ENCODE data around the gene CATSPERE. TPM values are rescaled to one million over a fixed set of nuclear protein-coding genes. Genes with fewer than 3 reads are reported as not detected.

The CATSPERE gene
- total RNA-seq, 2 experiments from 2014 or later = 1.1 to 1.6 TPM

DNA sequence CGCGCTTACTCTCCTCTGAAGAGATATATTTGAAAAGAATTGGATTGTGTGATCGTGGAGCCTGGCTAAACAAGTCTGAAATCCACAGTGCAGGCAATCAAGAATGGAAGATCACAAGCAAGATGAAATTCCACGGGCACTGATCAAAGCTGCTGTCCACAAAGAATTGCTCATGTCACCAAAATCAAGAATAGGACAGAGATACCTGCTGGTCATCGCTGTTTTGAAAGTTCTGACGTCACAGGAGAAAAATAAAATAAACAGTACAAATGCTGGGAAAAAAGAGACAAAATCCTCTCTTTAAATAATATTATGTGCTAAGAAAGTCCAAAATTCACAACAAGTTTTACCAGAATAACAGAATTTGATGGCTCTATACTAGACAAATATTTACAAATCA is 179.8 kb downstream of the CATSPERE start:
- Mint-ChIP-seq H3K27me3 (peaks cover 4% of the 10 kb centered on the region), H3K36me3 (no peaks in the 10 kb centered on the region), H3K4me3 (no peak overlapping the region), H3K27ac (no peak overlapping the region), H3K9me3 (no peaks in the 10 kb centered on the region), H3K4me1 (no peaks in the 10 kb centered on the region)
- POLR2A ChIA-PET = no interaction called here
- DNase-seq = no peak
- no peak for ATAC-seq (ENCODE audit: low read depth)

DNA sequence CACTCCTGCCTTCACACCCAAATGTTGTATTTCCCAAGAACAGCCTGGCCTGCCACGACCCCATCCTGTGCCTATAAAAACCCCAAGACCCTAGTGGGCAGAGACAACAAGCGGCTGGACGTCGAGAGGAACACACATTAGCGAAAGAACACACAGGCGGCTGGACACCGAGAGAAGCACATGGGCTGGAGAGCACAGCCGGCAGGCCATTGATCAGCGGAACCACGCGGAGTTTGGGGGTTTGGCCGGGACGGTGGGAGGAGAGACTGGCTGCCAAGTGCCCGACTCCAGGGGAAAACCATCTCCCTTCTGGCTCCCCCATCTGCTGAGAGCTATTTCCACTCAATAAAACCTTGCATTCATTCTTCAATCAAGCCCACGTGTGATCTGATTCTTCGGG is 181.5 kb downstream of the CATSPERE start:
- H3K36me3 Mint-ChIP-seq = no peaks in the 10 kb centered on the region
- H3K4me3 Mint-ChIP-seq = no peak overlapping the region
- ATAC-seq (ENCODE audit: low read depth) = no peak
- H3K27ac Mint-ChIP-seq = no peak overlapping the region
- peaks cover 4% of the 10 kb centered on the region for H3K27me3 Mint-ChIP-seq
- POLR2A ChIA-PET = no interaction called here
- DNase-seq = no peak
- H3K4me1 Mint-ChIP-seq = no peaks in the 10 kb centered on the region
- no peaks in the 10 kb centered on the region for H3K9me3 Mint-ChIP-seq

DNA sequence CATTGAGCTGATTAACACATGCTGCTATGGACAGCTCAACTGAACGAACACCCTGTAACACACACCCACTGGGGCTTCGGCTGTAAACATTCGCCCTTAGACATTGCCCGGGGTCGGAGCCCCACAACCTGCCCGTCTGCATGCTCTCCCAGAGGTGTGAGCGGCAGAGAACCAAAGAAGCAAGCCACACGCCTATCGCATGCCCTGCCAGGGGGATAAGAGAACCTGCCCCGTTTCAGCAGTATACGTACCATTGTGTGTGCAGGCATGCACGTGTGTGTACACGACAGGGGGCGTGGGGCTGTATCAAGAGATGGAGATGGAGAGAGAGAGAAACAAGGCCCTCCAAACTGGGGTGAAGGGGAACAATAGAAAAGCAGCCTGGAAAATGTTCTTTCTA is 181.9 kb downstream of the CATSPERE start:
- Mint-ChIP-seq H3K4me1 (no peaks in the 10 kb centered on the region), H3K27me3 (peaks cover 4% of the 10 kb centered on the region), H3K9me3 (no peaks in the 10 kb centered on the region), H3K36me3 (no peaks in the 10 kb centered on the region), H3K27ac (no peak overlapping the region), H3K4me3 (no peak overlapping the region)
- POLR2A ChIA-PET = no interaction called here
- ATAC-seq (ENCODE audit: low read depth) = no peak
- no peak for DNase-seq

DNA sequence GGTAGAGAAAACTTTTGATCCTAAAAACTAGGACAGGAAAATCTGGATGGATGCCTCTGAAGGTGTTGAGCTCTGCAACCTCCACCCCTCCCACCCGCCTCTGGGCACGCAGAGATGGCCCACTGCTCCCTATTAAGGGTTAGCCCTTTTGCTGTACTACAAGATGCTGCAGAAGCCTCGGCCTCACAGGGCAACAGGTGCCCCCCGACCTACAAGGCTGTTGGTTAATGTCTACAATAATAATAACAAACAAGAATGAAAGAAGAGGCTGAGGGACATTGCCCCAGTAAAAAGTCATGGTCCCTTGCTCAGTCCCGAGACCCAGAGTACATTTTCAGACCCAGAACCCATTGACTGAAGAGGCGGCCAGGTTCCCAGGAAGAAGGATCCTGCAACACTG is 184.3 kb downstream of the CATSPERE start:
- DNase-seq (no peak), ATAC-seq (ENCODE audit: low read depth) (no peak)
- Mint-ChIP-seq H3K4me1 (peaks cover 2% of the 10 kb centered on the region), H3K36me3 (no peaks in the 10 kb centered on the region), H3K27ac (no peak overlapping the region), H3K9me3 (no peaks in the 10 kb centered on the region), H3K4me3 (no peak overlapping the region), H3K27me3 (peaks cover 4% of the 10 kb centered on the region)
- POLR2A ChIA-PET = no interaction called here

DNA sequence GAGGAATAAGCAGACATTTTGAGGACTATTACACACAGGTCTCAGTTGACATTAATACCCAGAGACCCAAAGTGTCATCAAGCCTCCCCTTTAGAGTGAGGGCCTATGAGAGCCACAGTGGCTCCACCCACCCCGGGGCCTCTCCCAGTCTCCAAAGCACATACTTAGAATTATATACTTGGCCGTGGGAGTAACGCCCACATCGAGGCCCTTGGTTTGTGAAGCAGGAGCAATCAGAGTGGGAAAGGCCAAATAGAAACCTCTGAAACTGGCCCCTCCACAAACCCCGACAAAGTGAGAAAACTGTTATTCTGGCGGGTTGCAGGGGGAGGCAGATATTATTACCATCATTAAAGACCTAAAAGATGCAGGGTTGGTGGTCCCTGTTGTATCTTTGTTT is 184.8 kb downstream of the CATSPERE start:
- peaks cover 5% of the 10 kb centered on the region for H3K4me1 Mint-ChIP-seq
- POLR2A ChIA-PET = no interaction called here

DNA sequence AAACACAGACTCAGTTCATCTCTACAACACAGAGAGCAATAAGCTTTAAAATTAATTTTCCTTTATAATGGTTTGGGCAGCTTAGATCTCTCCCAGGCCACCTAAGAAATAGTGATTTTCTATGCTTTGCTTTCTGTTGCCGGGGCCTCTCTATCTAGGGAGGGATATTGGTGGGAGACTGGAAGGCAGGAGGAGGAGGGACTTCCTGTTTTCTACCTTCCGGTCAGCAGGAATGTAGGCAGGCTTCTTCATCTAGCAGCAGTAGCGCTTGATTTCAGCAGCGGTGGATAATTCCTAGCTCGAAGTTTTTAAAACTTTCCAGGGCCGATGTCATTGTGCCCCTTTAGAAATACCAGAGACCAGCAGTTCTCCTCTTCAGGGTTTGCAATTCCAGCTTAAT is 186.7 kb downstream of the CATSPERE start:
- no peak overlapping the region for H3K4me3 Mint-ChIP-seq
- H3K36me3 Mint-ChIP-seq = peaks cover 2% of the 10 kb centered on the region
- DNase-seq (no peak), ATAC-seq (ENCODE audit: low read depth) (no peak)
- H3K27me3 Mint-ChIP-seq = no peaks in the 10 kb centered on the region
- no peak overlapping the region for H3K27ac Mint-ChIP-seq
- peaks cover 14% of the 10 kb centered on the region for H3K4me1 Mint-ChIP-seq
- POLR2A ChIA-PET = no interaction called here
- H3K9me3 Mint-ChIP-seq = no peaks in the 10 kb centered on the region

More for the DNA sequence above, 184.8 kb downstream of the CATSPERE start:
- Mint-ChIP-seq H3K4me3 (no peak overlapping the region), H3K36me3 (no peaks in the 10 kb centered on the region), H3K27me3 (peaks cover 4% of the 10 kb centered on the region), H3K9me3 (no peaks in the 10 kb centered on the region), H3K27ac (no peak overlapping the region)
- ATAC-seq (ENCODE audit: low read depth) (no peak), DNase-seq (no peak)

DNA sequence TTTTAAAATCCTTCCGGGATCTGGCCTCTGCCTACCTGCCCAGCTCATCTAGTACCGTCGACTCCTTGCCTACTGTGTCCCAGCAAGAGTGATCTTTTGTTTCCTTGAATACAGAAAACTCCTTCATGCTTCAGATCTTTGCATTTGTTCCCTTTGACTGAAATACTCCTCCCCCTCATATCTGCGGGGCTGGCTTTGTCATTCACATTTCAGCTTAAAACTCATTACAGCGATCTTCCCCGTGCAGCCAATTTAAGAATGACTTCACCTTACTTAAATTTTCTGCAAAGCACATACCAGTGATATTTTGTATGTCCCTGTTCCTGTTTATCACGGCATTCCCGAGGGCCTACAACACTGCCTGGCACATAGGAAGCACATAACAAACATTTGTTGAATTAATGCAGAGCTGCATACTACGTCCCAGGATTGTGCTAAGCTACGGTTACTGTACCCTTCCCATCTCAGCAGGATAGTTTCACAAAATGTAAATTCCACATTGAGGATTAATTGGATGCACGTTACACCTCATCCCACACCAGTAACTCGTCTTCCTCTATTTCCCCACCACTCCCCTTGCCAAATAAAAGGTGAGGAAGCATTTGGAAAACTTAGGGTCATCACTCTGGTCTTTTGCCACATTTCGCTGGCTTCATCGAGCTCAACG is 191.0 kb downstream of the CATSPERE start:
- Mint-ChIP-seq H3K4me3 (peak overlapping the region; percentile 88), H3K27ac (peak overlapping the region; percentile 84), H3K36me3 (peaks cover 10% of the 10 kb centered on the region), H3K27me3 (no peaks in the 10 kb centered on the region), H3K9me3 (no peaks in the 10 kb centered on the region), H3K4me1 (peaks cover 18% of the 10 kb centered on the region)
- ATAC-seq (ENCODE audit: low read depth) (no peak), DNase-seq (no peak)
- POLR2A ChIA-PET = interaction anchor here (1.0 to 2.7 kb wide), 5 partner anchors 13 to 319 kb away, joined by 4 to 11 read pairs (median 7); partner anchors contain the start of genes COX20 and HNRNPU

DNA sequence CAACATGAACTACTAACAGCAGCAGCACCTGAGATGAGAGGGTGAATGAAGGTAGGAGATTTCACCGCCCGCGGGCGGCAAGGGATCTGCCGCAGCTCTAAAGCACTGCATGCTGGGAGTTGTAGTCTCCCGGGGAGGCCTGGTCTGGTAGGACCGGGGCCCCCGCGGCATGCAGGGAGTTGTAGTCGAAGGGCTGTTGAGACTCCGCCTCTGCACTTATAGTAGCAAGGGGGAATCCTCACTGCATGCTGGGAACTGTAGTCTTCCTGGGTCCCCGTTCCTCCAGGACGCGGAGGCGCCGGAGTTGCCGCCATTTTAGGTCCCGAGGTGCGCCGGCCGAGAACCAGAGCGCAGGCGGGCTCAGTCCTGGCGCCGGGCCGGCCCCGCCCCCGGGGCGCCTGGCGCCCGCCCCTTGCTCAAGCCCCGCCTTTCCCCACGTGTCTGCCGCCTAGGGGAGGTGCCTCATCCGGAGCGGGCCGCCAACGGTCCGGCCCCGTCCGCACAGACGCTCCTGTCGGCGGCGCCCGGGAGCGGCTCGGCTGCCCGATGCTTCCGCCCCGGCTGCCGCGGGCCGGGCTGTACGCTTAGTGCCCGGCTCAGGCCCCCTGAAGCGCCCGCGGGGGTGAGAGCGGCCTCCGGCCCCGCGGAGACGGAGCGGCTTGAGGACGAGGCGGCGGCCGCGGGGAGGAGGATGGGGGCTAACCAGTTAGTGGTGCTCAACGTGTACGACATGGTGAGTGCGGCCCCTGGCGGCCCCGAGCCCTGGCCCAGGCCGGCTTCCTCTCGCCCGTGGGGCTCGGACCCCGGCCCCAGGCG is 191.8 kb downstream of the CATSPERE start, which contains the start of gene DESI2:
Gene DESI2, plus strand, starts transcription at position 504 of the 816 bp plus-strand sequence. Its CDS starts 188 bp downstream, at position 692.
- Mint-ChIP-seq H3K4me3 (peak within 1 kb of the TSS; percentile 88), H3K27ac (peak within 1 kb of the TSS; percentile 84), H3K9me3 (no peaks in the 10 kb centered on the region), H3K27me3 (no peaks in the 10 kb centered on the region), H3K4me1 (peaks cover 18% of the 10 kb centered on the region), H3K36me3 (peaks cover 17% of the 10 kb centered on the region)
- ATAC-seq (ENCODE audit: low read depth) (peak; percentile 91), DNase-seq (peak; percentile 97)
- POLR2A ChIA-PET = interaction anchor here (0.9 to 2.7 kb wide), 9 partner anchors 14 to 318 kb away, joined by 3 to 11 read pairs (median 5); partner anchors contain the start of genes CATSPERE, COX20 and HNRNPU

DNA sequence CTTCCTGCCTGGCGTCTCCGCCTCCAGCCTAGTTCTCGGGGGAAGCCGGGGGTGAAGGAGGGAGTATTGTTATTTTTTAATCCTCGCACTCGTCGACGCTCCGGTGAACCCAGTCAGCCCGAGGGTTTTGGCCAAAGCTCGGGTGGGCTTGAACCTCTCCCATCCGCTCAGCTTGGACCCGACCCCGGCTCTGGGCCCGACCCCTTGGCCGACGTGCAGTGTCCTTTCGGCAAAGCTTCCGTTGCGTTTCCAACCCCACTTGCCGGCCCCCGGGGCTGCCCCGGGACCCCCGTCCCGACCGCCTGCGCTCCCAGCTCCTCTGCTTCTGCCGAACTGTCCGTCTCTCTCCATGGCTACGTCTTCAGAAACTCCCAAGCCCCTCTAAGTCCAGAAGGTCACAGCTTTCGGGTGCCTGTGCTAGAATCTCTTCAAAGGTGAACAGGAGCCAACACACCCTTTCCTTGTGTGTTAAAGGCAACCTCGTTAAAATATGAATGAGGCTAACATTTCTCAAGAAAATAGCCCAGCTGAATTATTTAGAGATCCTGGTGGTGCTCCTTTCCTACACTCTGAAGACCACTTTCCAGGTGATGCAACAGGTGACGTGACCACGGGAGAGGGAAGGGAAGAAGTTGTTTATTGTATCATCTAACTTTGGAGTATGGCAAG is 192.5 kb downstream of the CATSPERE start:
- H3K36me3 Mint-ChIP-seq = peaks cover 25% of the 10 kb centered on the region
- POLR2A ChIA-PET = interaction anchor here (0.9 to 2.7 kb wide), 7 partner anchors 77 to 318 kb away, joined by 3 to 11 read pairs (median 4); partner anchors contain the start of gene CATSPERE
- DNase-seq = no peak

DNA sequence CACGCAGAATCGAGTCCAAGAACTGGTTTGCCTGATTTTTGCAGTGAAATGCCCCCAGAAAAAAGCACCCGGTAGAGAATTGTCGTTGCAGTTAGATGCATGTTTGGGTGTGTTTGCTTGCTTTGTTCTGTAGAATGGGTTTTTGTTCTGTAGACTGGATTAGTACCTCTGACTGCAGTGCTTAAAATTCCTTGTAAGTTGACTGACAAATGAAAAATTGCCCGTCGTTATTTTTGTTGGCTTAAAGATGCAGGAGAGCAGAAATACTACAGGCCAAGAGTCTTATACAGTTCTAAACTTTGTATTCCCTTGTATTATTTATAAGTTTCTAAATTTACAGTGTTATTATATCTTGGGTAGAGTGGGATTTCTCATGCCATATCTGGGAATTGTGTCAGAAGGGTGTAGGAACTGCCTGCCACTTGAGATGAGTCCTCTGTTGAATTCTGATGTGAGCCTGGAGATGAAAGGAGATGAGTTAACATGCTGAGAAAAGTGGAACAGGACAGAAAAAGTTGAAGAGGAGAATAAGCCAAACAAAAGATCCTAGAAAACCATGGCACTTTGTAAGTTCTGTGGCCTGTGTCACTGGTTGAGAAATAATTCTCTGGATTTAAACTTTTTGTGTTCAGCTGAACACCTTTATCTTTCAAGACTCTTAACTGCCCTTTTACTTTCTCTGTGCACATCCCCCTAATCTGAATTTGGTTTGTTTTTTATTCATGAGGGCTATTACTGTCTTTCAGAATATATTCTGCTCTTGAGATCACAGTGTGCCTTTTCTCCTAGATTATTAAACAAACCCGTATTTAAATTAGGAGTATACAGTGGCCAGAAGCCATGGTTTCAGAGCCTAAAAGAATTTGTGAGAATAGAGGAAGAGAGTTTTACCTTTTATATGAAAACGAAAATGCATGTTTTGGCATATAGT is 193.3 kb downstream of the CATSPERE start:
- H3K36me3 Mint-ChIP-seq = peaks cover 29% of the 10 kb centered on the region
- no peak overlapping the region for H3K27ac Mint-ChIP-seq
- H3K4me3 Mint-ChIP-seq = no peak overlapping the region
- POLR2A ChIA-PET = interaction anchor here (1.0 to 2.7 kb wide), 5 partner anchors 76 to 211 kb away, joined by 3 to 11 read pairs (median 4); partner anchors contain the start of gene CATSPERE
- ATAC-seq (ENCODE audit: low read depth) (no peak), DNase-seq (no peak)
- no peaks in the 10 kb centered on the region for H3K9me3 Mint-ChIP-seq
- no peaks in the 10 kb centered on the region for H3K27me3 Mint-ChIP-seq
- H3K4me1 Mint-ChIP-seq = peaks cover 23% of the 10 kb centered on the region

More for the DNA sequence above, 192.5 kb downstream of the CATSPERE start:
- no peak for ATAC-seq (ENCODE audit: low read depth)
- H3K4me3 Mint-ChIP-seq = no peak overlapping the region
- H3K4me1 Mint-ChIP-seq = peaks cover 23% of the 10 kb centered on the region
- H3K27me3 Mint-ChIP-seq = no peaks in the 10 kb centered on the region
- H3K27ac Mint-ChIP-seq = no peak overlapping the region
- no peaks in the 10 kb centered on the region for H3K9me3 Mint-ChIP-seq

DNA sequence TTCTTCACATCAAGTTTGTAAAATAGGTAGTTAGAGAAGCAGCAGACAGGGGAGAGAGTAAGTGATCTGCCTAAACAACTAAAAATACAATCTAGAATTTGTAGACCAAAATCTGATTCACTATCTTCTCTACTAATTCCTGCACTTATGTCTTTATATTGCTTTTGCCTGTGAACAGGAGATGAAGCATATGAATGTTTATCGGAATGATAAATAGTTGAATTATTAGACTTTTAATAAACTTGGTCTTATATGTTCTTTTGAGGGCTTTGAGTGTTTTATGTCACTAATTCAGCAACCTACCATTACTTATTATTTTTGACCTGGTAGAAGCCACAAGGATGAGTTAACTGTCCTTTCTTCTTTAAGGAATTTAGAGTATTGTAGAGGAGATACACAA is 194.1 kb downstream of the CATSPERE start:
- DNase-seq = no peak
- Mint-ChIP-seq H3K4me3 (no peak overlapping the region), H3K27ac (no peak overlapping the region), H3K4me1 (peaks cover 22% of the 10 kb centered on the region), H3K27me3 (no peaks in the 10 kb centered on the region), H3K36me3 (peaks cover 36% of the 10 kb centered on the region), H3K9me3 (no peaks in the 10 kb centered on the region)
- POLR2A ChIA-PET = no interaction called here
- ATAC-seq (ENCODE audit: low read depth) = no peak

DNA sequence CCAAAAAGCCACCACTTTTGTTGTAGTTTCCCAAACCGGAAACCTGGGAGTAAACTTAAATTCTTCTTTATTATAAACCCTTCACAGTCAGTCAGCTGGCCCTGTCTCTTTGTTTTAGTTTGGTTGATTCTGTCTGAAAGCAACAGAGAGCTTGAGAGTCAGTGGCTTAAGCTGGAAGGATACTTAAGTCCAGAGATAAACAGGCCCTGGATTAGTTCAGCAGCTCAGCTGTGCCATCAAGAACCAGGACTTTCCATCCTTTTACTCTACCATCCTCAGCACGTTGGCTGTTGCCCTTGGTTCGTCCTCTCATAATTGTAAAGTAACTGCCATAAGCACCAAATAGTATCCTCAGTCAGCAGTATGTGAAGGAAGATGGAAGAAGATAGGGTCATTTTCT is 196.3 kb downstream of the CATSPERE start:
- POLR2A ChIA-PET = no interaction called here
- no peak overlapping the region for H3K27ac Mint-ChIP-seq
- no peak for DNase-seq
- peaks cover 47% of the 10 kb centered on the region for H3K36me3 Mint-ChIP-seq
- ATAC-seq (ENCODE audit: low read depth) = no peak
- no peaks in the 10 kb centered on the region for H3K27me3 Mint-ChIP-seq
- no peak overlapping the region for H3K4me3 Mint-ChIP-seq
- H3K4me1 Mint-ChIP-seq = peaks cover 10% of the 10 kb centered on the region
- peaks cover 1% of the 10 kb centered on the region for H3K9me3 Mint-ChIP-seq

All from activated naive CD8-positive, alpha-beta T cell treated with anti-CD3 and anti-CD28 coated beads, Interleukin-2, amount 10 ng/mL, durations not matched to agents 7 days and 5 days (primary cell).